ENCODE results near the gene CATSPERE. TPM values are rescaled to one million over a fixed set of nuclear protein-coding genes. Genes with fewer than 3 reads are reported as not detected.
A peak's percentile ranks its signal among the peaks of the same experiment; 100 is the strongest.

The CATSPERE gene
- total RNA-seq, 1 experiment from 2014 or later: 1.2 TPM

- DNase-seq: no peak
- TF ChIP-seq, protein P1, sequence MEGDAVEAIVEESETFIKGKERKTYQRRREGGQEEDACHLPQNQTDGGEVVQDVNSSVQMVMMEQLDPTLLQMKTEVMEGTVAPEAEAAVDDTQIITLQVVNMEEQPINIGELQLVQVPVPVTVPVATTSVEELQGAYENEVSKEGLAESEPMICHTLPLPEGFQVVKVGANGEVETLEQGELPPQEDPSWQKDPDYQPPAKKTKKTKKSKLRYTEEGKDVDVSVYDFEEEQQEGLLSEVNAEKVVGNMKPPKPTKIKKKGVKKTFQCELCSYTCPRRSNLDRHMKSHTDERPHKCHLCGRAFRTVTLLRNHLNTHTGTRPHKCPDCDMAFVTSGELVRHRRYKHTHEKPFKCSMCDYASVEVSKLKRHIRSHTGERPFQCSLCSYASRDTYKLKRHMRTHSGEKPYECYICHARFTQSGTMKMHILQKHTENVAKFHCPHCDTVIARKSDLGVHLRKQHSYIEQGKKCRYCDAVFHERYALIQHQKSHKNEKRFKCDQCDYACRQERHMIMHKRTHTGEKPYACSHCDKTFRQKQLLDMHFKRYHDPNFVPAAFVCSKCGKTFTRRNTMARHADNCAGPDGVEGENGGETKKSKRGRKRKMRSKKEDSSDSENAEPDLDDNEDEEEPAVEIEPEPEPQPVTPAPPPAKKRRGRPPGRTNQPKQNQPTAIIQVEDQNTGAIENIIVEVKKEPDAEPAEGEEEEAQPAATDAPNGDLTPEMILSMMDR (conservative IDR thresholded peaks at IDR 0.05): no peak
- TF ChIP-seq EZH2 (IDR thresholded peaks at IDR 0.05; ENCODE audit: low read depth): no peak
- POLR2A ChIA-PET (ENCODE audit: unreplicated experiment): interaction anchor here (0.6 kb wide), 1 partner anchor 12 kb away, joined by 5 read pairs; no protein-coding TSS in a partner anchor
- H3K4me2 ChIP-seq: no peak overlapping the region
- peaks cover 3% of the 10 kb centered on the region; the same call in 1 of the 2 replicates for H3F3A ChIP-seq (ENCODE audit: insufficient read depth, low read depth)
- H4K20me1 ChIP-seq (ENCODE audit: insufficient read depth): no peaks in the 10 kb centered on the region
- peaks cover 32% of the 10 kb centered on the region for H3K36me3 ChIP-seq (ENCODE audit: low read depth)
- no TSS peak for BruUV-seq (replicated peaks)
- peaks cover 6% of the 10 kb centered on the region for H3K4me1 ChIP-seq (replicated peaks; ENCODE audit: insufficient read depth)
- H2AFZ ChIP-seq: no peak overlapping the region
- H3K27ac ChIP-seq: no peak overlapping the region
- H3K79me2 ChIP-seq (ENCODE audit: low read depth): no peaks in the 10 kb centered on the region; the same call in 1 of the 2 replicates
- intact Hi-C loops (cut with micrococcal nuclease; ENCODE audit: unreplicated experiment): no loop called here
- H3K27me3 ChIP-seq (ENCODE audit: insufficient read depth, low read depth): no peaks in the 10 kb centered on the region
- CTCF ChIA-PET: no interaction called here
- H3K4me3 ChIP-seq: no peak overlapping the region
- no peaks in the 10 kb centered on the region for H3K9me3 ChIP-seq (ENCODE audit: insufficient read depth, low read depth)
- no peaks in the 10 kb centered on the region for H3K9me2 ChIP-seq (ENCODE audit: insufficient read depth)
Measured at GRCh38 chr1:244431166-244431565, 29.9 kb upstream of the CATSPERE start.

- Histone ChIP-seq H3K9me2 (ENCODE audit: insufficient read depth) (no peaks in the 10 kb centered on the region), H3K4me3 (no peak overlapping the region), H3K36me3 (ENCODE audit: low read depth) (peaks cover 31% of the 10 kb centered on the region), H3K79me2 (ENCODE audit: low read depth) (peaks cover 29% of the 10 kb centered on the region), H3K27ac (peak overlapping the region; percentile 31; the same call in 1 of the 2 replicates), H3K4me1 (replicated peaks; ENCODE audit: insufficient read depth) (peaks cover 30% of the 10 kb centered on the region), H2AFZ (no peak overlapping the region), H3F3A (ENCODE audit: insufficient read depth, low read depth) (peaks cover 11% of the 10 kb centered on the region), H3K9me3 (ENCODE audit: insufficient read depth, low read depth) (no peaks in the 10 kb centered on the region), H3K4me2 (no peak overlapping the region), H3K27me3 (ENCODE audit: insufficient read depth, low read depth) (no peaks in the 10 kb centered on the region), H4K20me1 (ENCODE audit: insufficient read depth) (no peaks in the 10 kb centered on the region)
- DNase-seq: no peak
- ChIA-PET POLR2A (ENCODE audit: unreplicated experiment) (interaction anchor here (0.6 kb wide), 1 partner anchor 9 kb away, joined by 8 read pairs; no protein-coding TSS in a partner anchor), CTCF (no interaction called here)
- intact Hi-C loops (cut with micrococcal nuclease; ENCODE audit: unreplicated experiment): no loop called here
- TF ChIP-seq, protein P1 (conservative IDR thresholded peaks at IDR 0.05): no peak
- TF ChIP-seq EZH2 (IDR thresholded peaks at IDR 0.05; ENCODE audit: low read depth): no peak
- BruUV-seq (replicated peaks): no TSS peak
Measured at GRCh38 chr1:244435562-244436205, 25.4 kb upstream of the CATSPERE start.

- Histone ChIP-seq H3K4me3 (no peak overlapping the region), H3K4me2 (peak overlapping the region; percentile 7; the same call in 1 of the 2 replicates), H3K9me3 (ENCODE audit: insufficient read depth, low read depth) (no peaks in the 10 kb centered on the region), H3K4me1 (replicated peaks; ENCODE audit: insufficient read depth) (peaks cover 30% of the 10 kb centered on the region), H4K20me1 (ENCODE audit: insufficient read depth) (no peaks in the 10 kb centered on the region), H3K27me3 (ENCODE audit: insufficient read depth, low read depth) (no peaks in the 10 kb centered on the region), H2AFZ (no peak overlapping the region), H3K36me3 (ENCODE audit: low read depth) (peaks cover 23% of the 10 kb centered on the region), H3F3A (ENCODE audit: insufficient read depth, low read depth) (peaks cover 11% of the 10 kb centered on the region), H3K9me2 (ENCODE audit: insufficient read depth) (no peaks in the 10 kb centered on the region), H3K79me2 (ENCODE audit: low read depth) (peaks cover 37% of the 10 kb centered on the region), H3K27ac (peak overlapping the region; percentile 51)
- no TSS peak for BruUV-seq (replicated peaks)
- DNase-seq: no peak
- intact Hi-C loops (cut with micrococcal nuclease; ENCODE audit: unreplicated experiment): no loop called here
- CTCF ChIA-PET: no interaction called here
- POLR2A ChIA-PET (ENCODE audit: unreplicated experiment): no interaction called here
- TF ChIP-seq, protein P1 (conservative IDR thresholded peaks at IDR 0.05): no peak
- TF ChIP-seq EZH2 (IDR thresholded peaks at IDR 0.05; ENCODE audit: low read depth): no peak
Measured at GRCh38 chr1:244436336-244437085, 24.6 kb upstream of the CATSPERE start.
